HL-60 (cell line): ENCODE data around the gene ARL5B.
"Not testable (repeated sequence)": the region's sequence is repeated elsewhere in the genome, so short reads cannot be mapped to it uniquely, and the experiment has no call there.

Source experiments
- POLR2AphosphoS5 ChIP-seq: IDR thresholded peaks from 2 replicates; pipeline ENCODE4 v1.6.1; 2012; ENCODE audit warnings: low read depth
- TF ChIP-seq, protein P1 (sequence below): IDR thresholded peaks from one replicate; pipeline ENCODE4 v1.5.1; 2011; ENCODE audit warnings: low read length, control low read depth, inconsistent platforms; ENCODE audit not compliant: insufficient read depth
- TF ChIP-seq, protein P2 (sequence below): IDR thresholded peaks from 2 replicates; pipeline ENCODE4 v1.6.1; 2012; ENCODE audit warnings: low read depth; ENCODE audit not compliant: insufficient replicate concordance

GRCh38 chr10:18632500-18632899, 26.7 kb upstream of the ARL5B start:
- TF ChIP-seq, protein P1, sequence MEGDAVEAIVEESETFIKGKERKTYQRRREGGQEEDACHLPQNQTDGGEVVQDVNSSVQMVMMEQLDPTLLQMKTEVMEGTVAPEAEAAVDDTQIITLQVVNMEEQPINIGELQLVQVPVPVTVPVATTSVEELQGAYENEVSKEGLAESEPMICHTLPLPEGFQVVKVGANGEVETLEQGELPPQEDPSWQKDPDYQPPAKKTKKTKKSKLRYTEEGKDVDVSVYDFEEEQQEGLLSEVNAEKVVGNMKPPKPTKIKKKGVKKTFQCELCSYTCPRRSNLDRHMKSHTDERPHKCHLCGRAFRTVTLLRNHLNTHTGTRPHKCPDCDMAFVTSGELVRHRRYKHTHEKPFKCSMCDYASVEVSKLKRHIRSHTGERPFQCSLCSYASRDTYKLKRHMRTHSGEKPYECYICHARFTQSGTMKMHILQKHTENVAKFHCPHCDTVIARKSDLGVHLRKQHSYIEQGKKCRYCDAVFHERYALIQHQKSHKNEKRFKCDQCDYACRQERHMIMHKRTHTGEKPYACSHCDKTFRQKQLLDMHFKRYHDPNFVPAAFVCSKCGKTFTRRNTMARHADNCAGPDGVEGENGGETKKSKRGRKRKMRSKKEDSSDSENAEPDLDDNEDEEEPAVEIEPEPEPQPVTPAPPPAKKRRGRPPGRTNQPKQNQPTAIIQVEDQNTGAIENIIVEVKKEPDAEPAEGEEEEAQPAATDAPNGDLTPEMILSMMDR, result not testable (repeated sequence)
- TF ChIP-seq, protein P2, sequence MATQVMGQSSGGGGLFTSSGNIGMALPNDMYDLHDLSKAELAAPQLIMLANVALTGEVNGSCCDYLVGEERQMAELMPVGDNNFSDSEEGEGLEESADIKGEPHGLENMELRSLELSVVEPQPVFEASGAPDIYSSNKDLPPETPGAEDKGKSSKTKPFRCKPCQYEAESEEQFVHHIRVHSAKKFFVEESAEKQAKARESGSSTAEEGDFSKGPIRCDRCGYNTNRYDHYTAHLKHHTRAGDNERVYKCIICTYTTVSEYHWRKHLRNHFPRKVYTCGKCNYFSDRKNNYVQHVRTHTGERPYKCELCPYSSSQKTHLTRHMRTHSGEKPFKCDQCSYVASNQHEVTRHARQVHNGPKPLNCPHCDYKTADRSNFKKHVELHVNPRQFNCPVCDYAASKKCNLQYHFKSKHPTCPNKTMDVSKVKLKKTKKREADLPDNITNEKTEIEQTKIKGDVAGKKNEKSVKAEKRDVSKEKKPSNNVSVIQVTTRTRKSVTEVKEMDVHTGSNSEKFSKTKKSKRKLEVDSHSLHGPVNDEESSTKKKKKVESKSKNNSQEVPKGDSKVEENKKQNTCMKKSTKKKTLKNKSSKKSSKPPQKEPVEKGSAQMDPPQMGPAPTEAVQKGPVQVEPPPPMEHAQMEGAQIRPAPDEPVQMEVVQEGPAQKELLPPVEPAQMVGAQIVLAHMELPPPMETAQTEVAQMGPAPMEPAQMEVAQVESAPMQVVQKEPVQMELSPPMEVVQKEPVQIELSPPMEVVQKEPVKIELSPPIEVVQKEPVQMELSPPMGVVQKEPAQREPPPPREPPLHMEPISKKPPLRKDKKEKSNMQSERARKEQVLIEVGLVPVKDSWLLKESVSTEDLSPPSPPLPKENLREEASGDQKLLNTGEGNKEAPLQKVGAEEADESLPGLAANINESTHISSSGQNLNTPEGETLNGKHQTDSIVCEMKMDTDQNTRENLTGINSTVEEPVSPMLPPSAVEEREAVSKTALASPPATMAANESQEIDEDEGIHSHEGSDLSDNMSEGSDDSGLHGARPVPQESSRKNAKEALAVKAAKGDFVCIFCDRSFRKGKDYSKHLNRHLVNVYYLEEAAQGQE, result not testable (repeated sequence)
- TF ChIP-seq POLR2AphosphoS5, result not testable (repeated sequence)
